Fibroblast of pulmonary artery (primary cell): Measurements from ENCODE around the gene URM1.

Source experiments
- DNase-seq: peaks from one replicate; pipeline ENCODE4 v3.0.0-alpha.2; 2010; ENCODE audit warnings: low read depth
- H3K4me3 ChIP-seq: replicated peaks from 2 replicates; pipeline ENCODE4 v1.5.1; 2011; ENCODE audit warnings: low read depth, mild to moderate bottlenecking, control low read depth, low read length, moderate library complexity
- CTCF ChIP-seq: IDR thresholded peaks from 2 replicates; pipeline ENCODE4 v1.5.1; 2011; ENCODE audit warnings: mild to moderate bottlenecking, control low read depth, low read length, inconsistent platforms; ENCODE audit errors: missing control alignments

URM1 gene

GRCh38 chr9:128414461-128414860 is 43.3 kb downstream of the URM1 start:
- H3K4me3 ChIP-seq, result no peak overlapping the region
- TF ChIP-seq CTCF, result peak; percentile 35
- DNase-seq, result no peak

GRCh38 chr9:128415281-128415680 is 44.1 kb downstream of the URM1 start:
- no peak for TF ChIP-seq CTCF
- no peak for DNase-seq
- no peak overlapping the region for H3K4me3 ChIP-seq

GRCh38 chr9:128416014-128416413 is 44.8 kb downstream of the URM1 start:
- H3K4me3 ChIP-seq, result no peak overlapping the region
- no peak for TF ChIP-seq CTCF
- DNase-seq, result no peak

- no peak for TF ChIP-seq CTCF
- DNase-seq, result no peak
- H3K4me3 ChIP-seq, result no peak overlapping the region
Measured at GRCh38 chr9:128416432-128417019, 45.4 kb downstream of the URM1 start.

- no peak for TF ChIP-seq CTCF
- peak; percentile 51 for DNase-seq
- no peak overlapping the region for H3K4me3 ChIP-seq
Measured at GRCh38 chr9:128419061-128419925, 48.1 kb downstream of the URM1 start.

- TF ChIP-seq CTCF, result peak; percentile 36
- H3K4me3 ChIP-seq, result peak overlapping the region; percentile 77
- DNase-seq, result peak; percentile 63
Measured at GRCh38 chr9:128420060-128420650, 49.0 kb downstream of the URM1 start.
